Stimulated activated CD8-positive, alpha-beta memory T cell treated with anti-CD3 and anti-CD28 coated beads, Interleukin-7, amount 100 ng/mL, for 4 hours (primary cell): Measurements from ENCODE around the gene GPR4.

Experiments
- DNase-seq, 2 donors: peaks; one replicate each; pipeline ENCODE4 v3.0.0-alpha.2; 2020; ENCODE audit warnings: low read depth in 2 of 2

The GPR4 gene

GRCh38 chr19:45554481-45554880 lies 47.5 kb downstream of the GPR4 start:
- no peak for DNase-seq

- DNase-seq: no peak
Measured at GRCh38 chr19:45553464-45553863, 48.5 kb downstream of the GPR4 start.

DNA sequence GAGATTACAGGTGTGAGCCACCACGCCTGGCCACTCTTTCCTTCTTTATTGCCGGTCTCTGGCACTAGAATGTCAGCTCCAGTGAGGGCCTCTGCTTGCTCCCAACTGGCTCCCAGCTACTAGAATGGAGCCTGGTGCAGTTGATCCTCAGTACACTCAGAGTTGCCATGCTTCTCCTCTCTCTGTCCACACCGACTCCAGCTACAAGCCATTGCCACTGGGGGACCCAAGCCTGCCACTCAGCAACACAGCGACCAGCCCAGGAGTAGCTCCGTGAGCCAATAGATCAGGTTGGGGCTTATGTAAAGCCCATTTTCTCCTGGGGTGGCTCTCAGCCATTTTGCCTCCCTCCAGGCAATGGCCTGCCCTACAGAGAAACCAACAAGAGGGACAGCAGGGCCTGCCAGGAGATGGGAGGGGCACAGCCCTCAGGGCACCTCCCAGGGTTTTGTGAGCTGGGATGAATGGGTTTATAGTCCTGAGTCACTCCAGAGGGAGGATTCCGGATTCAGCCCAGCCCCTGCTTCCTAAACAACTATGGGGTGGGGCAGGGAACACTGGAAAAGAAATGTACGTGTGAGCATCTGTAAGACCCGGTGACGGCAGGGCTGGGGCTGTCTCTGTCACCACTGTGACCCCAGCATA lies 53.9 kb downstream of the GPR4 start:
- no peak for DNase-seq

- DNase-seq: no peak
Measured at GRCh38 chr19:45547211-45547770, 54.7 kb downstream of the GPR4 start.

- no peak for DNase-seq
Measured at GRCh38 chr19:45542234-45542668, 59.8 kb downstream of the GPR4 start.
